ENCODE measurements around the gene MAP3K9.

Gene MAP3K9

DNA sequence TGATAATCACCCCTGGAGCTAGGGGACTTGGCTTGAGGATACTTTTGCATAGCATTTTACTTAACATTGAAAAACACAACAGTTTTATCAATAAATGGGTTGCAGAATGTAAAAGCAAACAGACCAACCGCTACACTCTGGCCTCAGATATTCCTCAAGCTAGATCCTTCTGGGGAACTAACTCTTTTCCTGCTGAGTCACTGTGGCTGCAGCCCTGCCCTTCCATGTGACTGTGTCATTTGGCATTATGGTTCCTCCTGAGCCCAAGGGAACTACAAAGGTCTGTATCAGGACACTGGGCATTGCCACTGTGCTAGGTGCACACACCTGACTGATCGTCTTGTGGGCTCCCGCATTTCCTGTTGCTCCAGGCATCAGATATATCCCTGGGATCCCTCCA, 111.0 kb downstream of the MAP3K9 start:
- no peak for DNase-seq (ENCODE audit: low spot score)

GRCh38 chr14:70697701-70698100, 111.6 kb downstream of the MAP3K9 start:
- DNase-seq (ENCODE audit: low spot score): no peak

- DNase-seq (ENCODE audit: low spot score): no peak
These were observed 113.3 kb downstream of the MAP3K9 start for GRCh38 chr14:70696026-70696425.

- no peak for DNase-seq (ENCODE audit: low spot score)
These were observed 117.1 kb downstream of the MAP3K9 start for GRCh38 chr14:70692210-70692609.

GRCh38 chr14:70685474-70686197, 123.7 kb downstream of the MAP3K9 start:
- DNase-seq (ENCODE audit: low spot score): no peak

DNA sequence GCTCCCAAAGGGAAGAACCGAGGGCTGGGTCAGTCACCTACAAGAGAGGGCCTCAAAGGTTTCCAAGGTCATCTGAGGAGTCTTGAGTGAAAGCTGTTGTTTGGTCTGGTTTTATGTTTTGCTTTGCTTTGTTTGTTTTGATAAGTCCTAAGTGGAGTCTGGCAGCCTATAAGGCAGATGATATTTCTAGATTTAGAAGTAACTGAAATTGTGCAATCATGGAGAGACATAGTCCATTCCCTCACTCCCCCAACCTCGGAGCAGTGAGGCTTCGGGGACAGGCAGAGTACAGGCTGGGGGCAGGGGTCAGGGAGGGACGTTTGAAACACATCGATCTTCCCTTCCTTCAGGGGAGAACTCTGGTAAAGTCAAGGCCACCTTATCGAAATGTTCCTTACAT, 125.3 kb downstream of the MAP3K9 start:
- no peak for DNase-seq (ENCODE audit: low spot score)

DNA sequence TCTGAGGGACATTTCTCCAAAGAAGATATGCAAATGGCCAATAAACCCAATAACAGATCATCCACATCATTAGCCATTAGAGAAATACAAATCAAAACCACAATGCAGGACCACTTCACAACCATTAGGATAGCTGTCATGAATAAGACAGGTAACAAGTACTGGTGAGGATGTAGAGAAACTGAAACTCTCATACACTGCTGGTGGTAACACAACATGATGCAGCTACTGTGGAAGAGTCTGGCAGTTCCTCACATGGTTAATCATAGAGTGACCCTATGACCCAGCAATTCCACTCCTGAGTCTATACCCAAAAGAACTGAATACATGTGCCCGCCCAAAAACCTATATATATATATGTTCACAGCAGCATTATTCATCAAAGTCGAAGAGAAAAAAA, 128.6 kb downstream of the MAP3K9 start:
- DNase-seq (ENCODE audit: low spot score): no peak

GRCh38 chr14:70677341-70677740, 132.0 kb downstream of the MAP3K9 start:
- no peak for DNase-seq (ENCODE audit: low spot score)

Measured in activated CD4-positive, alpha-beta T cell treated with anti-CD3 and anti-CD28 coated beads, Interleukin-2, Interleukin-4, amounts not matched to agents 100 ng/mL and 50 ng/mL, durations not matched to agents 16 hours and 8 hours (primary cell).